Right cardiac atrium (tissue), 5 donors: Measurements from ENCODE around the gene PGAP1. TPM values are rescaled to one million over a fixed set of nuclear protein-coding genes. Genes with fewer than 3 reads are reported as not detected.

Experiments
- ATAC-seq, 2 donors: fragments of 200-7000 bp; cut with Tn5 transposase; one replicate each; pipeline versions ENCODE4 v1.8.0 to v1.9.1; 2020; ENCODE audit warnings: moderate library complexity in 2 of 2, mild to moderate bottlenecking in 1 of 2
- DNase-seq, 3 donors: peaks; one replicate each; pipeline ENCODE4 v3.0.0-alpha.2; 2020
- H3K27ac ChIP-seq: one replicate; pipeline ENCODE4 v1.5.1; 2013; ENCODE audit warnings: mild to moderate bottlenecking, low read length, control low read depth, moderate library complexity
- H3K27me3 ChIP-seq: one replicate; pipeline ENCODE4 v1.6.1; 2013; ENCODE audit not compliant: control insufficient read depth, insufficient read depth
- H3K4me1 ChIP-seq: one replicate; pipeline ENCODE4 v1.6.1; 2013; ENCODE audit warnings: low read length; ENCODE audit not compliant: control insufficient read depth, insufficient read depth
- H3K4me3 ChIP-seq: one replicate; pipeline ENCODE4 v1.5.1; 2013; ENCODE audit warnings: low read length, control low read depth
- H3K9me3 ChIP-seq: one replicate; pipeline ENCODE4 v1.6.1; 2013; ENCODE audit warnings: low read length; ENCODE audit not compliant: control insufficient read depth
- WGBS: extraction: QIAGEN DNeasy Blood & Tissue Kit; methylation state at CpG from one replicate; pipeline ENCODE4 v1.1.7; 2013; 5-methylcytosine and 5-hydroxymethylcytosine counted together
- intact Hi-C, 4 donors: fragments of 100-400 bp; cut with DNase I; formaldehyde crosslinking; loops; one replicate each; pipeline versions ENCODE4 v1.11.0 to v1.14.0; 2022 to 2023
- polyA plus RNA-seq: library from polyadenylated mRNA; stranded (reverse); fragments of 200-250 nt; gene quantifications from one replicate; pipeline ENCODE4 v1.2.3, GENCODE V29; 2013
- total RNA-seq, 4 donors: library from RNA; stranded (reverse); fragmentation: NEBNext Ultra II Directional; extraction: Animal tissue kit (Norgen Biotek cat#: 25700); gene quantifications; one replicate each; pipeline ENCODE4 v1.2.1, GENCODE V29; 2021
- donor health status: healthy with polysubstance abuse.
- donor health status: DM: no; HTN: yes; CAD: no.
- donor health status: DM: no; HTN: no; CAD: no.
- donor health status: DM: no; HTN: yes; CAD: no; lungs with severe emphysema.
- donor health status: DM: yes; HTN: yes; CAD: no.

The PGAP1 gene
- total and polyA plus RNA-seq, 5 donors = 2.2 to 12.5 (median 10.6) TPM

GRCh38 chr2:196949116-196949515 lies 22.6 kb upstream of the PGAP1 start:
- no peak overlapping the region for H3K4me3 ChIP-seq
- H3K27me3 ChIP-seq = no peaks in the 10 kb centered on the region
- 57% methylated on average over 5 of the region's 5 CpGs for WGBS
- DNase-seq (no peak), ATAC-seq (no peak)
- intact Hi-C loops = loop anchor here in 1 of 4 donors (10.0 kb wide), 1 partner anchor 46 kb away; no protein-coding TSS in a partner anchor
- no peaks in the 10 kb centered on the region for H3K4me1 ChIP-seq
- H3K9me3 ChIP-seq = no peaks in the 10 kb centered on the region
- H3K27ac ChIP-seq = no peak overlapping the region

- no peak for DNase-seq
- intact Hi-C loops = loop anchor here in 1 of 4 donors (10.0 kb wide), 1 partner anchor 50 kb away; no protein-coding TSS in a partner anchor
- Histone ChIP-seq H3K9me3 (no peaks in the 10 kb centered on the region), H3K4me3 (no peak overlapping the region), H3K27ac (no peak overlapping the region), H3K4me1 (no peaks in the 10 kb centered on the region), H3K27me3 (no peaks in the 10 kb centered on the region)
- 66% methylated on average over 4 of the region's 4 CpGs for WGBS
- no peak for ATAC-seq
Measured at GRCh38 chr2:196944570-196944969, 18.1 kb upstream of the PGAP1 start.

GRCh38 chr2:196941398-196942078 lies 15.0 kb upstream of the PGAP1 start:
- 59% methylated on average over 4 of the region's 4 CpGs for WGBS
- no peak overlapping the region for H3K4me3 ChIP-seq
- no peak overlapping the region for H3K27ac ChIP-seq
- peak in 1 of 2 donors; percentile 61 for ATAC-seq
- DNase-seq = no peak
- H3K4me1 ChIP-seq = no peaks in the 10 kb centered on the region
- H3K27me3 ChIP-seq = no peaks in the 10 kb centered on the region
- no peaks in the 10 kb centered on the region for H3K9me3 ChIP-seq
- intact Hi-C loops = loop anchor here in 1 of 4 donors (10.0 kb wide), 1 partner anchor 53 kb away; no protein-coding TSS in a partner anchor

DNA sequence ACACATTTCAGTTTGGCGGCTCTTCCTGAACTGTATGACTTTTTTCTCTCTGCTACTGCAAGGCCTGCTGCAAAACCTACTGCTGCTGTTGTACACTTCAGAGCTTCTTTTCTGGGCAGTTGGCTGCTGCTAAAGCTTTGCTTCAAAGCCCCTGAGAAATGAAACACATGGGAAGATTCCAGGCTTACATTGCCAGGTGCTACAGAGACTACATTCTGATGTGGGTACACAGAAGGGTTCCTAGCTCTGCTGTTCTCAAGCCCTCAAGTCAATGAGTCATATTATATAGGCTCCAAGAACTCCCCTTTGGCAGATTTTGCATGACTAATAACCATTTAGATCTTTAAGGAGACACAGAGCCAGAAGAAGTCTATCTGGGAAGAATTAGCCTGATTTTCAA lies 12.9 kb upstream of the PGAP1 start:
- intact Hi-C loops = loop anchor here in 1 of 4 donors (10.0 kb wide), 1 partner anchor 55 kb away; no protein-coding TSS in a partner anchor
- no peak for DNase-seq
- Histone ChIP-seq H3K27ac (no peak overlapping the region), H3K27me3 (no peaks in the 10 kb centered on the region), H3K4me1 (no peaks in the 10 kb centered on the region), H3K9me3 (no peaks in the 10 kb centered on the region), H3K4me3 (no peak overlapping the region)
- ATAC-seq = no peak
- WGBS = 85% methylated on average over 1 of the region's 1 CpG

DNA sequence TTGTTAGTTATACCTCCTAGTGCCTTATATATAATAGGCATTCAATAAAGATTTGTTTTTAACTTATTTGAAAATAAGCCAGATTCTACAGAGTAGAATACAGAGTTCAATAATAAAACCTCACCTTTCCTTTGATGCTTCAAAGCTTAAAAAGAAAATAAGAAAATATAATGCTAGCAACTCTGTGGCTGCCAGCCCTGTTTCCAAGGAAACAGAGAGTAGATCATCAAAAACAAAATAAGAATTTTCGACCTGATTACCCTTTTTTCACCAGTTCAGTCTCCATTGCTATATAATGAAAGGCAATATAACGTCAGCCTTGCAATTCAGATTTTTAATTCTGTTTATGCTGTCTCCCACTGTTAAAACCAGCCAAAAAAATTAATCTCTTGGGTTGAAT lies 8.9 kb upstream of the PGAP1 start:
- Histone ChIP-seq H3K9me3 (no peaks in the 10 kb centered on the region), H3K4me1 (no peaks in the 10 kb centered on the region), H3K27me3 (no peaks in the 10 kb centered on the region), H3K27ac (no peak overlapping the region), H3K4me3 (no peak overlapping the region)
- ATAC-seq (no peak), DNase-seq (no peak)
- WGBS = 55% methylated on average over 2 of the region's 2 CpGs
- intact Hi-C loops = loop anchor here in 1 of 4 donors (10.0 kb wide), 1 partner anchor 59 kb away; no protein-coding TSS in a partner anchor

DNA sequence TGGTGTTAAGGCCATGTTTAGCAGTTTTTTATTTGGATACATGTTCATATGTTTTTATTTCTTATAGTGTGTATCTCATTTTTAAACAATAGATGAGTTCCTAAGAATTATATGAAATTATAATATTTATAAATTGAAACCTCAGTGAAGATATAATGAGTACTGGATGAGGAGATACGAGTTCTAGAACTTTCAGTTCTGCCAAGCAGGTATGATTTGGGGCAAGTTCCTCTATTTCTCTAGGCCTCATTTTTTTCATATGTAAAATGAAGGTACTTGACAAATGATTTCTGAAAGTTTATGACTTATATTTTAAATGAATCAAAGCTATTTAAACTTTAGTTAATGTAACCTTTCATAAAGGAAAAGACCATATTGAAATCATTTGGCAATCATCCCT lies 8.2 kb upstream of the PGAP1 start:
- no peak overlapping the region for H3K4me3 ChIP-seq
- no peaks in the 10 kb centered on the region for H3K27me3 ChIP-seq
- no peak overlapping the region for H3K27ac ChIP-seq
- ATAC-seq (no peak), DNase-seq (no peak)
- 84% methylated on average over 1 of the region's 1 CpG for WGBS
- intact Hi-C loops = loop anchor here in 1 of 4 donors (10.0 kb wide), 1 partner anchor 60 kb away; no protein-coding TSS in a partner anchor
- no peaks in the 10 kb centered on the region for H3K4me1 ChIP-seq
- H3K9me3 ChIP-seq = no peaks in the 10 kb centered on the region

DNA sequence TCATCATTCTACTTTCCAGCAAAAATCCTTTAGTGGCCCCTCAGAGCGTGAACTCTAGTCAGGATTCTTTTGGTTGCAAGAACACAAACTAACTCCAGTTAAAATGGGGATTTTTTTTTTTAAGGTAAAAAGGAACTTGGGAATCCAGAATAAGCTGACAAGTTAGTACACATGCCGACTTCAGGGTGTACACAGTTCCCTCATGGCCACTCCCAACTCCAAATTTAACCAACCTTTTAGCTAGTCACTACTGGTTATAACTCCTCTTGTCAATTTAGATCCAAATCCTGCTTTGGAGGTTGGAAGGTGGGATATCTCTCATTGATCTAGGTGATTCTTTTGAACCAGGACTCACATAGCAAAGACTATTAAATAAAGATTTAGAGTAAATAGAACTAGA lies 5.0 kb upstream of the PGAP1 start:
- DNase-seq = no peak
- no peak overlapping the region for H3K27ac ChIP-seq
- H3K4me1 ChIP-seq = no peaks in the 10 kb centered on the region
- H3K9me3 ChIP-seq = no peaks in the 10 kb centered on the region
- intact Hi-C loops = loop anchor here in 1 of 4 donors (10.0 kb wide), 1 partner anchor 63 kb away; no protein-coding TSS in a partner anchor
- ATAC-seq = no peak
- no peak overlapping the region for H3K4me3 ChIP-seq
- no peaks in the 10 kb centered on the region for H3K27me3 ChIP-seq
- 83% methylated on average over 2 of the region's 2 CpGs for WGBS

DNA sequence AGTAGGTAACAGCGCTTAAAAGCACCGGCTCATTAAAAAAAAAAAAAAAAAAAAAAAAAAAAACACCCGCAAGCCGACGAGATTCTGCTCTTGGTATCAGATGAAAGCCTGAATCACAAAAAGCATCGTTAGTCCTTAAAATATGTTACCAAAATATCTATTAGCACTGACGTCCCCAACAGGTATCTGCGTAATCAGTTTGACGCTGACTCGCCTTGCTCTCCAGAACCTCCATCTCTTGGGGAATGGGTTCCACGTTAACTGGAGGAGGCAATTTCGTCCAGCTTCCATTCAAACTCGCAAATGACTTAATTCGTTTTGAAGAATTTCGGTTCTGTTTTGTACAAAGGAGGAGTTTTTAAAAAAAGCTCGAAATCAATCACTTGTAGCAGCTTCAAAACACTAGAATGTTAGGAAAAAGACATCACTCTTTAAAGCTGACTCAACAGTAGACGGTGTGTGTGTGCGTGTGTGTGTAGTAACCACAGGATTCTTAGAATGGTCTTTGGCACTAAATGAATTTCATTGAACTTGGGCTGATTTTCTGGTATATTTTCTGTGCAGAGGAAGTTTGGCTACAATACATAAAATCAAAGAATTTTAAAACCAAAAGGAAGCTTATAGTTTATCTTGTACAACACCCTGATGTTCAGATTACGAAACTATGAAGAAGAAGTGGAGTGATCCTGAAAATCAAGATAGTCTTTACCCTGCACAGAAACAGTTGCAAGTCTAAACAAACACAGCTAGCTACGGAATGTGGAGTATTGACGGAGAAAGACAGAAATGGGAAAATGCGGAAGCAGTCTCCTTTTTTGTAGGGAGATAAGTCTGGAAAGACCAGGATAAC lies 1.1 kb upstream of the PGAP1 start:
- intact Hi-C loops = no loop called here
- Histone ChIP-seq H3K27me3 (no peaks in the 10 kb centered on the region), H3K4me1 (no peaks in the 10 kb centered on the region), H3K9me3 (no peaks in the 10 kb centered on the region), H3K4me3 (peak overlapping the region; percentile 80), H3K27ac (peak overlapping the region; percentile 63)
- 15% methylated on average over 22 of the region's 22 CpGs for WGBS
- peak in 1 of 2 donors; percentile 3 for ATAC-seq
- DNase-seq = peak in 1 of 3 donors; percentile 22

GRCh38 chr2:196925768-196926561 lies 542 bp downstream of the PGAP1 start:
- H3K4me1 ChIP-seq = no peaks in the 10 kb centered on the region
- peak overlapping the region; percentile 80 for H3K4me3 ChIP-seq
- no peaks in the 10 kb centered on the region for H3K9me3 ChIP-seq
- intact Hi-C loops = no loop called here
- H3K27me3 ChIP-seq = no peaks in the 10 kb centered on the region
- DNase-seq (peak; percentile 37 to 70 (median 51)), ATAC-seq (peak; percentile 52 to 64)
- WGBS = under 1% methylated on average over 37 of the region's 37 CpGs
- H3K27ac ChIP-seq = peak overlapping the region; percentile 50

DNA sequence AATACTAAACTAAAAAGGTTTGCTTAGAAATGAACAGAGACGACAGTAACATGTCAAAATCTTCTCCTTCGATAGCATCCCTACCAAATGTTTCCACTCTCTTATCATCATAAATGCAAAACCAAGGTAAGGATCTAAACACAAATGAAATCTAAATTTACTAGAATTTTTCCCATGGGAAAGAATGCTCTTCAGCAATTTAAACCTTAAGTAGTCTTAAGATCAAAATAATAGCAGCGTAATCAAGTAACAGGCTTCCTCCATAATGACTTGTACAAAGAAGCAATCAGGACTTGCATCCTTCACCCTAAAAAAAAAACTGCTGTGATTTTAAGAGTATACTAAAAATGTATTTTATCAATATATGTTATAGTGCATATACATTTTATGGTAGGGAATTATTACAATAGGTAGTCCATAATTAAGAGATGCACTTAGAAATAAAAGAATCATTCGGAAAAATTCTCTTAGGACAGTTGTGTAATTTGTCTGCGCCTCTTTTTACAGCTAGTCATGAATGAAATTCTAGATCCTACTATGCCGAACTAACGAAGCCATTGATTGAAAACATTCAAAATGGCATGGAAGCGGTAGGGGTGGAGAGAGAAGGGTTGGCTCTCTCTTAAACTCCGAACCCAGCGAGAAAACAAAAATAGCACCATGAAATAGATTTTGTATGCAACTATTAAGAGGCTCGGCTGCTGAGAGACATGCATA lies 1.3 kb downstream of the PGAP1 start:
- ATAC-seq (no peak), DNase-seq (no peak)
- Histone ChIP-seq H3K9me3 (no peaks in the 10 kb centered on the region), H3K27me3 (no peaks in the 10 kb centered on the region), H3K27ac (peak overlapping the region; percentile 50), H3K4me3 (peak overlapping the region; percentile 80), H3K4me1 (no peaks in the 10 kb centered on the region)
- intact Hi-C loops = no loop called here
- 12% methylated on average over 11 of the region's 11 CpGs for WGBS
